Transverse colon (tissue), 4 donors: ENCODE data around the gene PRLR. TPM values are rescaled to one million over a fixed set of nuclear protein-coding genes. Genes with fewer than 3 reads are reported as not detected.

Experiments
- DNase-seq: peaks from one replicate; pipeline ENCODE4 v3.0.0-alpha.2; 2019
- H3K27ac ChIP-seq, 4 donors: fragments of 200-600 bp; sonication (generic); 2 replicates each; pipeline ENCODE4 v1.5.1; 2016 to 2018; ENCODE audit warnings: inconsistent platforms in 4 of 4
- H3K27me3 ChIP-seq: fragments of 200-600 bp; sonication (generic); 2 replicates; pipeline ENCODE4 v1.5.1; 2017; ENCODE audit warnings: inconsistent platforms
- H3K36me3 ChIP-seq, 4 donors: fragments of 200-600 bp; sonication (generic); 2 replicates each; pipeline ENCODE4 v1.5.1; 2017 to 2019; ENCODE audit warnings: inconsistent platforms in 4 of 4
- H3K4me1 ChIP-seq, 4 donors: fragments of 200-600 bp; sonication (generic); 2 replicates each; pipeline ENCODE4 v1.5.1; 2017 to 2020; ENCODE audit warnings: inconsistent platforms in 4 of 4
- H3K4me3 ChIP-seq, 4 donors: fragments of 200-600 bp; sonication (generic); 1 replicate in 1 of 4; 2 replicates in 3 of 4; pipeline versions ENCODE4 v1.5.1 to v1.6.1; 2017 to 2019; ENCODE audit warnings: inconsistent platforms in 4 of 4
- H3K9me3 ChIP-seq, 2 donors: fragments of 200-600 bp; sonication (generic); 2 replicates each; pipeline ENCODE4 v1.5.1; 2017 to 2019; ENCODE audit warnings: inconsistent platforms in 2 of 2
- EP300 ChIP-seq: sonication (generic); formaldehyde crosslinking; IDR thresholded peaks from one replicate; pipeline ENCODE4 v1.6.1; 2017; ENCODE audit warnings: antibody characterized with exemption, low read depth
- POLR2A ChIP-seq: fragments of 450-650 bp; IDR thresholded peaks from one replicate; pipeline ENCODE4 v1.6.1; 2016; ENCODE audit warnings: antibody characterized with exemption, mild to moderate bottlenecking, moderate library complexity
- POLR2AphosphoS5 ChIP-seq, 3 donors: sonication (generic); formaldehyde crosslinking; IDR thresholded peaks; one replicate each; pipeline ENCODE4 v1.6.1; 2016; ENCODE audit warnings: antibody characterized with exemption in 3 of 3
- WGBS, 2 donors: methylation state at CpG; one replicate each; pipeline ENCODE4 v1.1.5; 2018; ENCODE audit warnings: low coverage in 1 of 2; 5-methylcytosine and 5-hydroxymethylcytosine counted together
- in situ Hi-C, 4 donors: fragments of 200-750 bp; cut with MboI; loops; one replicate each; pipeline versions ENCODE4 v1.15.0 to v1.15.1; 2017; ENCODE audit warnings: low sequenced_read_pairs in 3 of 4, low pct_ligation_motif_present in 1 of 4, low pct_unique_long_range_greater_than_20kb in 1 of 4
- intact Hi-C: fragments of 100-400 bp; cut with DNase I; formaldehyde crosslinking; loops from one replicate; pipeline ENCODE4 v1.15.1; 2023; ENCODE audit warnings: low total_unique reads
- total RNA-seq, 4 donors: library from RNA; depleted of rRNA; stranded (reverse); fragments of >200 nt; gene quantifications; one replicate each; pipeline ENCODE4 v1.1.0, GENCODE V29; 2016
- TF ChIP-seq, protein P1 (sequence below), 5 experiments: fragments of 200-600 bp in 3 of 5; fragments of 450-650 bp in 2 of 5; sonication (generic) in 3 of 5; IDR thresholded peaks; 1 replicate in 2 of 5; 2 replicates in 3 of 5; pipeline ENCODE4 v1.5.1; 2016 to 2017; ENCODE audit warnings: antibody characterized with exemption in 5 of 5, inconsistent platforms in 3 of 5, mild to moderate bottlenecking in 2 of 5, moderate library complexity in 1 of 5

Gene PRLR
- total RNA-seq, 4 donors from 2014 or later, result 4.9 to 19.8 (median 13.0) TPM

DNA sequence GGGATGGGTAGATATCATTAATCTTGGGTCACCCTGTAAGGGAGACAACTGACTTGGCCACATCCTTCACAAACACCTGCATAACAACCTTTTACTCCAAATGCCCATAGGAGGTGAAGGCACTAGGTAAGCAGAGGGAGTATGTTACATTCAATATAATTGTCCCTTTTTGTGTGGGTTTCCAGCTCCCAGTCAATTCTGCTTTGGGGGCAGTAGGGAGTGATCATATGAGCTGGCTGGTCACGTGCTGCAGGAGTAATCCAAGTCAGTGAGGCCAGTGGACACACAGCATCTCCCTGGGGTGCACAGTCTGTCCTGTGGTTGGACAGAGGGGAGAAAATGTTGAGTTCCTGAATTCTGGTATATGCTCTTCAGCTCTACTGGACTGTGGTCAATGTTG is 181.4 kb downstream of the PRLR start:
- no peaks in the 10 kb centered on the region for H3K36me3 ChIP-seq
- no peak for DNase-seq
- H3K4me3 ChIP-seq, result no peak overlapping the region
- in situ Hi-C loops, result no loop called here
- intact Hi-C loops, result no loop called here
- no peak overlapping the region for H3K27ac ChIP-seq
- 73% methylated on average over 1 of the region's 1 CpG; no CpG with 5 or more reads in 1 of the 2 donors for WGBS, 2 donors
- no peaks in the 10 kb centered on the region for H3K27me3 ChIP-seq
- no peaks in the 10 kb centered on the region for H3K9me3 ChIP-seq
- TF ChIP-seq POLR2A (no peak), POLR2AphosphoS5 (IDR thresholded peaks at IDR 0.05) (no peak), EP300 (no peak)
- TF ChIP-seq, protein P1, sequence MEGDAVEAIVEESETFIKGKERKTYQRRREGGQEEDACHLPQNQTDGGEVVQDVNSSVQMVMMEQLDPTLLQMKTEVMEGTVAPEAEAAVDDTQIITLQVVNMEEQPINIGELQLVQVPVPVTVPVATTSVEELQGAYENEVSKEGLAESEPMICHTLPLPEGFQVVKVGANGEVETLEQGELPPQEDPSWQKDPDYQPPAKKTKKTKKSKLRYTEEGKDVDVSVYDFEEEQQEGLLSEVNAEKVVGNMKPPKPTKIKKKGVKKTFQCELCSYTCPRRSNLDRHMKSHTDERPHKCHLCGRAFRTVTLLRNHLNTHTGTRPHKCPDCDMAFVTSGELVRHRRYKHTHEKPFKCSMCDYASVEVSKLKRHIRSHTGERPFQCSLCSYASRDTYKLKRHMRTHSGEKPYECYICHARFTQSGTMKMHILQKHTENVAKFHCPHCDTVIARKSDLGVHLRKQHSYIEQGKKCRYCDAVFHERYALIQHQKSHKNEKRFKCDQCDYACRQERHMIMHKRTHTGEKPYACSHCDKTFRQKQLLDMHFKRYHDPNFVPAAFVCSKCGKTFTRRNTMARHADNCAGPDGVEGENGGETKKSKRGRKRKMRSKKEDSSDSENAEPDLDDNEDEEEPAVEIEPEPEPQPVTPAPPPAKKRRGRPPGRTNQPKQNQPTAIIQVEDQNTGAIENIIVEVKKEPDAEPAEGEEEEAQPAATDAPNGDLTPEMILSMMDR (IDR thresholded peaks at IDR 0.05), result no peak
- no peaks in the 10 kb centered on the region for H3K4me1 ChIP-seq

DNA sequence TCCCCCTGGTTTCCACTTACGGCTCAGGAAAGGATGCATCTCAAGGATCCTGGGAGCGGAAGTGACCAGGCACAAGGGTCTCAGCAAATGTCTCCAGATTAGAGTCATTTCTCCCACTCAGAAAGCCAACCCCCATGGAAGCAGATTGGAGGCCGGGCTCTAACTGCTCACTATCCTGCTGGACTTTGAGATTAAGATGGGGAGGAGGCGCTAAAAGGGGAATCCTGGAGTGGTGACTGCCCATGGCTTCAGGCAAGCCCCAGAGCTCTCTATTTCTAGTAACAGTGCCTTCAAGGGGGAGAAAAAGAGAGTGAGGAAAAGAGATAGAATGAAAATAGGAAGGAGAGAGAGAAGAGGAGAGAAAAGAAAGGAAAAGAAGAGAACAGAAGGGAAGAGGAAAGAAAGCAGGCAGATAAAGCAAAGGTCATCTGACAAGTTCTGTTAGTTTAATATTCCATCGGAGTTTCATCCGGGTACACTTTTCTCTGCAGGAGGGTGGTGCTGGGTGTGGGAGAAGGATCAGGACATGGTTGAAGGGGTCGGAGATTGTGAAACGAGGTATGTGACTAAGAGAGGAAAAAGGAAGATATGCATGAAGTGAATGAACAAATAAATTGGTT is 182.4 kb downstream of the PRLR start, which contains the start of gene AGXT2:
AGXT2 (minus strand) TSS at position 165 of the 620 bp plus-strand sequence; CDS start at position 108, 57 bp downstream.
- Histone ChIP-seq H3K36me3 (no peaks in the 10 kb centered on the region), H3K27me3 (no peaks in the 10 kb centered on the region), H3K9me3 (no peaks in the 10 kb centered on the region), H3K4me1 (no peaks in the 10 kb centered on the region), H3K4me3 (no peak within 1 kb of the TSS), H3K27ac (no peak within 1 kb of the TSS)
- TF ChIP-seq POLR2A (no peak), EP300 (no peak), POLR2AphosphoS5 (IDR thresholded peaks at IDR 0.05) (no peak)
- TF ChIP-seq, protein P1 (IDR thresholded peaks at IDR 0.05), result no peak
- in situ Hi-C loops (no loop called here), intact Hi-C loops (no loop called here)
- DNase-seq, result no peak
- 46 to 56% methylated on average over 4 to 8 of the region's 8 CpGs for WGBS, 2 donors

DNA sequence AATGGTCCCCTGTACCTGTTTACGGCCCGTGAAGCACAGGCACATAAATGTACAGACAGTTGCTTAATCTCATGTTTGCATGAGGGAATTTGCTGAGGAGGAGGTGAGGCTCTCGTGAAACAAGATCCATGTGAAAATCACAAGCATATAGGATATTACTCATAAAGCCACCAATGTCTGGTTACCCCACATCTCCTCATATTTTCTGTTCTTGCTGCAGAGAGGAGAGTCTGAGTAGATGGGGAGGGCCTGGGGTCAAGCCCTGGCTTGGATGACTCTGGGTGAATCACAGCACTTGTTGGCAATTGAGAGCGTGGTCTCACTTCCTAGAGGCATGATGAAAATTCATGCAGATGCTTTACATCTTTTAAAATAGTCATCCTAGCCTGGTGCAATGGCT is 183.5 kb downstream of the PRLR start:
- TF ChIP-seq EP300 (no peak), POLR2A (no peak), POLR2AphosphoS5 (IDR thresholded peaks at IDR 0.05) (no peak)
- TF ChIP-seq, protein P1 (IDR thresholded peaks at IDR 0.05), result no peak
- H3K4me3 ChIP-seq, result no peak overlapping the region
- H3K4me1 ChIP-seq, result no peaks in the 10 kb centered on the region
- no peak overlapping the region for H3K27ac ChIP-seq
- H3K27me3 ChIP-seq, result no peaks in the 10 kb centered on the region
- H3K9me3 ChIP-seq, result no peaks in the 10 kb centered on the region
- no peaks in the 10 kb centered on the region for H3K36me3 ChIP-seq
- 81 to 84% methylated on average over 3 to 4 of the region's 4 CpGs for WGBS, 2 donors
- in situ Hi-C loops, result no loop called here
- no peak for DNase-seq
- intact Hi-C loops, result no loop called here

DNA sequence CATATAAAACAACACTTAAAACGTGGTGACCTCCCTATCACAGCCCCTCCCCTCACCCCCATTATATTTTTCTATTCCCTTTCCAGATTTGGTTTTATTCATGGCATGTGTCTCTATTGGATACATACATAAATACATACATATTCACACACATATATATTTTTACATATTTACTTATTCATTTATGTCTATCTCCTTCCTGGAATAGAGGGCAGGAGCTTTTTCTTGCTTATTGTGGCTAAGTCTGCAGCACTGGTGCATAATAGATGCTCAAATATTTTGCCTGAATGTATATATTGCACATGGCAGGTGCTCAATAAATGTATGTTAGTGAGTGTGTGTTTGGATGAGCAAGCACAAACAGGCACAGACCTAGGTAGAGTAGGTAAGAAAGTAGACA is 185.0 kb downstream of the PRLR start:
- H3K9me3 ChIP-seq, result no peaks in the 10 kb centered on the region
- H3K27me3 ChIP-seq, result no peaks in the 10 kb centered on the region
- in situ Hi-C loops (no loop called here), intact Hi-C loops (no loop called here)
- no peak for DNase-seq
- WGBS, 2 donors, result 28 to 41% methylated on average over 1 of the region's 1 CpG
- H3K36me3 ChIP-seq, result no peaks in the 10 kb centered on the region
- TF ChIP-seq, protein P1 (IDR thresholded peaks at IDR 0.05), result no peak
- TF ChIP-seq POLR2A, result no peak
- TF ChIP-seq POLR2AphosphoS5 (IDR thresholded peaks at IDR 0.05), result no peak
- no peak for TF ChIP-seq EP300
- H3K27ac ChIP-seq, result no peak overlapping the region
- no peak overlapping the region for H3K4me3 ChIP-seq
- H3K4me1 ChIP-seq, result no peaks in the 10 kb centered on the region
